ENCODE data around the gene DRC1. TPM values are rescaled to one million over a fixed set of nuclear protein-coding genes. Genes with fewer than 3 reads are reported as not detected.

The DRC1 gene
- total RNA-seq, 1 experiment from 2014 or later: 0.18 TPM

DNA sequence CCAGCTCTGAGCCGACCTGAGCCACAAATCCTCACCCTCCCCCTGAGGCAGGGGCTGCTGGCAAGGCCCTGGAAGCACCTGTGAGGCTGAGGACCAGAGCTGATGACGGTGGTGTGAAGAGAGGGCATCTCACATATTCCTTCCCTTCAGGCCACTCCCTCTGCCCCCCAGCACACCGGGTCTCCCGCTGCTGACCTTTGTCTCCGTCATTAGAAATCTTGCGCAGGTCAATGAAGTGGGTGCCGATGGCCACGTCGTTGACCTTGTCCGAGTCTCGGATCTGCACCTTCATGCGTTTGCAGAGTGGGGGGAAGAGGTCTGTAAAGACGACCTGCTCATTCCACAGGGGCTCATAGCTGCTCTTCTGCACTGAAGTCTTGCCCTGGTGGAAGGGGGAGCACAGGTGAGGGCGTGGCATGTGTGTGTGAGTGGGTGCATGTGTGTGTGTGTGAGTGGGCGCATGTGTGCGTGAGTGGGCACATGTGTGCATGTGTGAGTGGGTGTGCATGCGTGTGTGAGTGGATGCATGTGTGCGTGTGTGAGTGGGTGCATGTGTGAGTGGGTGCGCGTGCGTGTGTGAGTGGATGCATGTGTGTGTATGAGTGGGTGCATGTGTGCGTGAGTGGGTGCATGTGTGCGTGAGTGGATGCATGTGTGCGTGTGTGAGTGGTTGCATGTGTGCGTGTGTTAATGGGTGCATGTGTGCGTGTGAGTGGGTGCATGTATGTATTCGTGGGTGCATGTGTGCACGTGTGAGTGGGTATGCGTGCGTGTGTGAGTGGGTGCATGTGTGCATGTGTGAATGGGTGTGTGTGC is 80.7 kb downstream of the DRC1 start:
- intact Hi-C loops (cut with micrococcal nuclease; ENCODE audit: unreplicated experiment) (no loop called here), in situ Hi-C loops (cut with HindIII; ENCODE audit: low pct_unique_long_range_greater_than_20kb, low sequenced_read_pairs) (no loop called here)
- TF ChIP-seq TCF7L2 (IDR thresholded peaks at IDR 0.05; ENCODE audit: low read depth, low read length) (no peak), POLR2AphosphoS5 (IDR thresholded peaks at IDR 0.05; ENCODE audit: low read depth, low read length) (no peak), SIN3A (IDR thresholded peaks at IDR 0.05; ENCODE audit: borderline replicate concordance, insufficient read depth, low read depth, low read length) (no peak)
- TF ChIP-seq, protein P1, sequence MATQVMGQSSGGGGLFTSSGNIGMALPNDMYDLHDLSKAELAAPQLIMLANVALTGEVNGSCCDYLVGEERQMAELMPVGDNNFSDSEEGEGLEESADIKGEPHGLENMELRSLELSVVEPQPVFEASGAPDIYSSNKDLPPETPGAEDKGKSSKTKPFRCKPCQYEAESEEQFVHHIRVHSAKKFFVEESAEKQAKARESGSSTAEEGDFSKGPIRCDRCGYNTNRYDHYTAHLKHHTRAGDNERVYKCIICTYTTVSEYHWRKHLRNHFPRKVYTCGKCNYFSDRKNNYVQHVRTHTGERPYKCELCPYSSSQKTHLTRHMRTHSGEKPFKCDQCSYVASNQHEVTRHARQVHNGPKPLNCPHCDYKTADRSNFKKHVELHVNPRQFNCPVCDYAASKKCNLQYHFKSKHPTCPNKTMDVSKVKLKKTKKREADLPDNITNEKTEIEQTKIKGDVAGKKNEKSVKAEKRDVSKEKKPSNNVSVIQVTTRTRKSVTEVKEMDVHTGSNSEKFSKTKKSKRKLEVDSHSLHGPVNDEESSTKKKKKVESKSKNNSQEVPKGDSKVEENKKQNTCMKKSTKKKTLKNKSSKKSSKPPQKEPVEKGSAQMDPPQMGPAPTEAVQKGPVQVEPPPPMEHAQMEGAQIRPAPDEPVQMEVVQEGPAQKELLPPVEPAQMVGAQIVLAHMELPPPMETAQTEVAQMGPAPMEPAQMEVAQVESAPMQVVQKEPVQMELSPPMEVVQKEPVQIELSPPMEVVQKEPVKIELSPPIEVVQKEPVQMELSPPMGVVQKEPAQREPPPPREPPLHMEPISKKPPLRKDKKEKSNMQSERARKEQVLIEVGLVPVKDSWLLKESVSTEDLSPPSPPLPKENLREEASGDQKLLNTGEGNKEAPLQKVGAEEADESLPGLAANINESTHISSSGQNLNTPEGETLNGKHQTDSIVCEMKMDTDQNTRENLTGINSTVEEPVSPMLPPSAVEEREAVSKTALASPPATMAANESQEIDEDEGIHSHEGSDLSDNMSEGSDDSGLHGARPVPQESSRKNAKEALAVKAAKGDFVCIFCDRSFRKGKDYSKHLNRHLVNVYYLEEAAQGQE (IDR thresholded peaks at IDR 0.05; ENCODE audit: insufficient read depth in 1 of 2, low read depth in 2 of 2, low read length in 1 of 2): no peak
- Histone ChIP-seq H3K36me3 (ENCODE audit: control insufficient read depth, insufficient read depth, low read length) (no peaks in the 10 kb centered on the region), H3K27me3 (ENCODE audit: control insufficient read depth, insufficient read depth, low read length) (no peaks in the 10 kb centered on the region), H3K4me3 (ENCODE audit: low read depth in 2 of 2, low read length in 2 of 2) (no peak overlapping the region), H3K4me1 (ENCODE audit: control insufficient read depth, insufficient read depth, low read length) (no peaks in the 10 kb centered on the region; the same call in 1 of the 2 replicates), H3K27ac (ENCODE audit: low read length) (no peak overlapping the region), H3K9me3 (ENCODE audit: control insufficient read depth, insufficient read depth, low read depth, low read length) (no peaks in the 10 kb centered on the region)
- DNase-seq (ENCODE audit: low read depth, low spot score) (no peak), ATAC-seq (no peak)
- no TSS peak for BruUV-seq (replicated peaks)
- POLR2A ChIA-PET: no interaction called here
- CTCF ChIA-PET: no interaction called here

DNA sequence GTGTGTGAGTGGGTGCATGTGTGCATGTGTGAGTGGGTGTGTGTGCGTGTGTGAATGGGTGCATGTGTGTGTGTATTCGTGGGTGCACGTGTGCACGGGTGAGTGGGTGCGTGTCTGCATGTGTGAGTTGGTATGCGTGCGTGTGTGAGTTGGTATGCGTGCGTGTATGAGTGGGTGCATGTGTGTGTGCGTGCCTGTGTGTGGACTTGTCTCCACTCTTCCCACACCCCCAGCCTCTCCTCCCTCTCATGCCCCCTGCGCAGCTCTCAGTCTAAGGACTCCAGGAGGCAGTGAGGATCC is 81.3 kb downstream of the DRC1 start:
- ChIA-PET POLR2A (no interaction called here), CTCF (no interaction called here)
- H3K27me3 ChIP-seq (ENCODE audit: control insufficient read depth, insufficient read depth, low read length): no peaks in the 10 kb centered on the region
- H3K27ac ChIP-seq (ENCODE audit: low read length): no peak overlapping the region
- no TSS peak for BruUV-seq (replicated peaks)
- H3K9me3 ChIP-seq (ENCODE audit: control insufficient read depth, insufficient read depth, low read depth, low read length): no peaks in the 10 kb centered on the region
- no peaks in the 10 kb centered on the region for H3K36me3 ChIP-seq (ENCODE audit: control insufficient read depth, insufficient read depth, low read length)
- ATAC-seq (no peak), DNase-seq (ENCODE audit: low read depth, low spot score) (no peak)
- H3K4me1 ChIP-seq (ENCODE audit: control insufficient read depth, insufficient read depth, low read length): no peaks in the 10 kb centered on the region; the same call in 1 of the 2 replicates
- in situ Hi-C loops (cut with HindIII; ENCODE audit: low pct_unique_long_range_greater_than_20kb, low sequenced_read_pairs): no loop called here
- TF ChIP-seq, protein P2, sequence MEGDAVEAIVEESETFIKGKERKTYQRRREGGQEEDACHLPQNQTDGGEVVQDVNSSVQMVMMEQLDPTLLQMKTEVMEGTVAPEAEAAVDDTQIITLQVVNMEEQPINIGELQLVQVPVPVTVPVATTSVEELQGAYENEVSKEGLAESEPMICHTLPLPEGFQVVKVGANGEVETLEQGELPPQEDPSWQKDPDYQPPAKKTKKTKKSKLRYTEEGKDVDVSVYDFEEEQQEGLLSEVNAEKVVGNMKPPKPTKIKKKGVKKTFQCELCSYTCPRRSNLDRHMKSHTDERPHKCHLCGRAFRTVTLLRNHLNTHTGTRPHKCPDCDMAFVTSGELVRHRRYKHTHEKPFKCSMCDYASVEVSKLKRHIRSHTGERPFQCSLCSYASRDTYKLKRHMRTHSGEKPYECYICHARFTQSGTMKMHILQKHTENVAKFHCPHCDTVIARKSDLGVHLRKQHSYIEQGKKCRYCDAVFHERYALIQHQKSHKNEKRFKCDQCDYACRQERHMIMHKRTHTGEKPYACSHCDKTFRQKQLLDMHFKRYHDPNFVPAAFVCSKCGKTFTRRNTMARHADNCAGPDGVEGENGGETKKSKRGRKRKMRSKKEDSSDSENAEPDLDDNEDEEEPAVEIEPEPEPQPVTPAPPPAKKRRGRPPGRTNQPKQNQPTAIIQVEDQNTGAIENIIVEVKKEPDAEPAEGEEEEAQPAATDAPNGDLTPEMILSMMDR (IDR thresholded peaks at IDR 0.05): no peak
- TF ChIP-seq POLR2AphosphoS5 (IDR thresholded peaks at IDR 0.05; ENCODE audit: low read depth, low read length): no peak
- no peak for TF ChIP-seq SIN3A (IDR thresholded peaks at IDR 0.05; ENCODE audit: borderline replicate concordance, insufficient read depth, low read depth, low read length)
- TF ChIP-seq, protein P1 (IDR thresholded peaks at IDR 0.05; ENCODE audit: insufficient read depth in 1 of 2, low read depth in 2 of 2, low read length in 1 of 2): no peak
- TF ChIP-seq TCF7L2 (IDR thresholded peaks at IDR 0.05; ENCODE audit: low read depth, low read length): no peak
- no peak overlapping the region for H3K4me3 ChIP-seq (ENCODE audit: low read depth in 2 of 2, low read length in 2 of 2)
- intact Hi-C loops (cut with micrococcal nuclease; ENCODE audit: unreplicated experiment): no loop called here
